GM12878 (cell line): ENCODE data around the gene ANXA5.

ENCODE experiments used
- ASH2L ChIP-seq: fragments of 300-600, 200-600 bp; sonication (generic); IDR thresholded peaks from 2 replicates; pipeline ENCODE4 v1.6.1; 2017; ENCODE audit warnings: low read depth, mild to moderate bottlenecking, borderline replicate concordance
- BACH1 ChIP-seq: fragments of 450-650 bp; IDR thresholded peaks from 2 replicates; pipeline ENCODE4 v1.6.1; 2017; ENCODE audit warnings: mild to moderate bottlenecking, borderline replicate concordance
- CTCF ChIP-seq, 3 experiments: IDR thresholded peaks in 2 of 3; conservative IDR thresholded peaks in 1 of 3; 2 replicates each; pipeline ENCODE4 v1.5.1; 2011; ENCODE audit warnings: low read depth in 3 of 3, low read length in 3 of 3, mild to moderate bottlenecking in 3 of 3, control low read depth in 2 of 3, moderate library complexity in 2 of 3, inconsistent platforms in 1 of 3, mixed read lengths in 1 of 3; ENCODE audit not compliant: control insufficient read depth in 2 of 3, insufficient read depth in 1 of 3; ENCODE audit errors: extremely low read depth in 1 of 3
- CUX1 ChIP-seq: IDR thresholded peaks from 2 replicates; pipeline ENCODE4 v1.6.1; 2012; ENCODE audit warnings: improper control_type of control experiment, low read depth, low read length; ENCODE audit not compliant: insufficient replicate concordance
- NKRF ChIP-seq: fragments of 450-650 bp; conservative IDR thresholded peaks from 2 replicates; pipeline ENCODE4 v1.6.1; 2017; ENCODE audit warnings: mild to moderate bottlenecking, moderate library complexity
- PAX5 ChIP-seq: IDR thresholded peaks from 2 replicates; pipeline ENCODE4 v1.6.1; 2011; ENCODE audit warnings: low read depth, low read length, borderline replicate concordance
- POU2F2 ChIP-seq: IDR thresholded peaks from 3 replicates; pipeline ENCODE4 v1.6.1; 2011; ENCODE audit warnings: low read depth, mild to moderate bottlenecking, low read length, borderline replicate concordance
- SMC3 ChIP-seq: IDR thresholded peaks from 2 replicates; pipeline ENCODE4 v1.6.1; 2011; ENCODE audit warnings: low read length, improper control_type of control experiment, borderline replicate concordance
- SUZ12 ChIP-seq: fragments of 200-600 bp; sonication (generic); IDR thresholded peaks from one replicate; pipeline ENCODE4 v1.6.1; 2018; ENCODE audit warnings: antibody characterized with exemption, mild to moderate bottlenecking; ENCODE audit not compliant: unreplicated experiment
- TAF1 ChIP-seq: IDR thresholded peaks from 2 replicates; pipeline ENCODE4 v1.6.1; 2011; ENCODE audit warnings: mild to moderate bottlenecking, low read depth, low read length, borderline replicate concordance
- WRNIP1 ChIP-seq: IDR thresholded peaks from 2 replicates; pipeline ENCODE4 v1.6.1; 2011; ENCODE audit warnings: low read depth, low read length, improper control_type of control experiment, borderline replicate concordance
- ZBTB11 ChIP-seq: fragments of 450-650 bp; formaldehyde crosslinking; IDR thresholded peaks from 2 replicates; pipeline ENCODE4 v1.5.0; 2022; ENCODE audit warnings: mild to moderate bottlenecking, missing genetic modification characterization
- ZNF274 ChIP-seq: IDR thresholded peaks from one replicate; pipeline ENCODE4 v1.8.0; 2011; ENCODE audit not compliant: insufficient read length, insufficient read depth

GRCh38 chr4:121728798-121729226 lies 32.0 kb upstream of the ANXA5 start:
- TF ChIP-seq ASH2L (no peak), ZBTB11 (no peak), CTCF (IDR thresholded peaks at IDR 0.05 in 2 of 3, conservative IDR thresholded peaks at IDR 0.05 in 1 of 3; ENCODE audit: control insufficient read depth in 2 of 3, extremely low read depth in 1 of 3, insufficient read depth in 1 of 3, low read depth in 3 of 3, low read length in 3 of 3) (no peak), NKRF (no peak), ZNF274 (no peak), TAF1 (no peak), POU2F2 (no peak), CUX1 (no peak), PAX5 (no peak), SMC3 (no peak), SUZ12 (no peak), BACH1 (no peak), WRNIP1 (no peak)
